K562 (cell line): ENCODE results near the gene HIPK2. TPM values are rescaled to one million over a fixed set of nuclear protein-coding genes. Genes with fewer than 3 reads are reported as not detected.

Source experiments
- ARHGAP35 ChIP-seq: fragments of 450-650 bp; IDR thresholded peaks from 2 replicates; pipeline ENCODE4 v1.6.1; 2018; ENCODE audit not compliant: partially characterized antibody
- IFI16 ChIP-seq: fragments of 250-450 bp; sonication (Bioruptor Pico); IDR thresholded peaks from 2 replicates; pipeline ENCODE4 v2.1.2; 2022; ENCODE audit warnings: mild to moderate bottlenecking, inconsistent platforms
- NUFIP1 ChIP-seq: fragments of 450-650 bp; IDR thresholded peaks from 2 replicates; pipeline ENCODE4 v1.6.1; 2018; ENCODE audit not compliant: partially characterized antibody
- PRMT5 ChIP-seq: sonication (generic); formaldehyde crosslinking; IDR thresholded peaks from 2 replicates; pipeline ENCODE4 v1.5.0; 2020; ENCODE audit warnings: missing genetic modification reagents
- RCOR1 ChIP-seq, 2 experiments: IDR thresholded peaks; 2 replicates each; pipeline ENCODE4 v1.6.1; 2012; ENCODE audit warnings: low read depth in 2 of 2, low read length in 2 of 2, borderline replicate concordance in 1 of 2, improper control_type of control experiment in 1 of 2
- SMARCE1 ChIP-seq: fragments of 450-650 bp; IDR thresholded peaks from 2 replicates; pipeline ENCODE4 v1.7.1; 2016; ENCODE audit warnings: mild to moderate bottlenecking
- SRSF7 ChIP-seq: fragments of 200-400 bp; formaldehyde crosslinking; optimal IDR thresholded peaks from 2 replicates; pipeline ENCODE3; 2017; ENCODE audit warnings: mild to moderate bottlenecking, low read depth, low read length
- ZEB2 ChIP-seq: fragments of 450-650 bp; IDR thresholded peaks from 2 replicates; pipeline ENCODE4 v1.6.1; 2016
- ZNF274 ChIP-seq: IDR thresholded peaks from 2 replicates; pipeline ENCODE4 v1.6.1; 2011; ENCODE audit warnings: low read depth, mild to moderate bottlenecking, low read length, moderate library complexity, borderline replicate concordance
- ZNF717 ChIP-seq: fragments of 250-450 bp; sonication (Bioruptor Pico); IDR thresholded peaks from 2 replicates; pipeline ENCODE4 v1.5.0; 2021
- polyA plus RNA-seq, 8 experiments: library from polyadenylated mRNA; depleted of rRNA in 4 of 8; stranded (reverse) in 5 of 8; unstranded in 3 of 8; fragments of >200 nt; fragmentation: Nextera tagmentation in 2 of 8; fragmentation: Illumina TruSeq in 1 of 8; extraction: Ambion mirVana in 2 of 8; extraction: Trizol in 1 of 8; gene quantifications; 2 replicates each; pipeline versions ENCODE4 v1.2.1 to v1.2.3, GENCODE V29; 2011 to 2014; ENCODE audit warnings: inconsistent platforms in 1 of 8, missing spikeins in 1 of 8
- total RNA-seq, 7 experiments: library from RNA; depleted of rRNA in 6 of 7; stranded (reverse); fragments of >200 nt in 6 of 7; fragmentation: Illumina TruSeq in 2 of 7; extraction: Trizol in 2 of 7; gene quantifications; 2 replicates each; pipeline versions ENCODE4 v1.2.1 to v1.2.3, GENCODE V29; 2011 to 2021; ENCODE audit warnings: low replicate concordance in 1 of 7
- TF ChIP-seq, protein P1 (sequence below), 2 experiments: fragments of 450-650 bp; IDR thresholded peaks; 2 replicates each; pipeline ENCODE4 v1.6.1; 2018; ENCODE audit warnings: mild to moderate bottlenecking in 2 of 2, low read depth in 1 of 2; ENCODE audit not compliant: partially characterized antibody in 2 of 2
- TF ChIP-seq, protein P2 (sequence below), 2 experiments: fragments of 250-450 bp in 1 of 2; fragments of 450-650 bp in 1 of 2; sonication (Bioruptor Pico) in 1 of 2; IDR thresholded peaks; 2 replicates each; pipeline versions ENCODE4 v1.6.1 to v1.8.0; 2016 to 2021; ENCODE audit warnings: mild to moderate bottlenecking in 2 of 2, moderate library complexity in 2 of 2, missing compliant biosample characterization in 1 of 2, missing genetic modification characterization in 1 of 2
- TF ChIP-seq, protein P3 (sequence below): sonication (generic); formaldehyde crosslinking; IDR thresholded peaks from 2 replicates; pipeline ENCODE4 v1.8.0; 2022; ENCODE audit warnings: missing genetic modification reagents, mild to moderate bottlenecking, moderate library complexity, borderline replicate concordance
- TF ChIP-seq, protein P4 (sequence below): fragments of 250-450 bp; sonication (Bioruptor Pico); IDR thresholded peaks from 2 replicates; pipeline ENCODE4 v1.5.0; 2021; ENCODE audit warnings: mild to moderate bottlenecking, moderate library complexity

HIPK2 gene
- total and polyA plus RNA-seq, 9 of the 15 experiments (the other 6 are each of a cell fraction or from before 2014, with no cell fraction given) = 0.69 to 19.8 (median 5.1) TPM

DNA sequence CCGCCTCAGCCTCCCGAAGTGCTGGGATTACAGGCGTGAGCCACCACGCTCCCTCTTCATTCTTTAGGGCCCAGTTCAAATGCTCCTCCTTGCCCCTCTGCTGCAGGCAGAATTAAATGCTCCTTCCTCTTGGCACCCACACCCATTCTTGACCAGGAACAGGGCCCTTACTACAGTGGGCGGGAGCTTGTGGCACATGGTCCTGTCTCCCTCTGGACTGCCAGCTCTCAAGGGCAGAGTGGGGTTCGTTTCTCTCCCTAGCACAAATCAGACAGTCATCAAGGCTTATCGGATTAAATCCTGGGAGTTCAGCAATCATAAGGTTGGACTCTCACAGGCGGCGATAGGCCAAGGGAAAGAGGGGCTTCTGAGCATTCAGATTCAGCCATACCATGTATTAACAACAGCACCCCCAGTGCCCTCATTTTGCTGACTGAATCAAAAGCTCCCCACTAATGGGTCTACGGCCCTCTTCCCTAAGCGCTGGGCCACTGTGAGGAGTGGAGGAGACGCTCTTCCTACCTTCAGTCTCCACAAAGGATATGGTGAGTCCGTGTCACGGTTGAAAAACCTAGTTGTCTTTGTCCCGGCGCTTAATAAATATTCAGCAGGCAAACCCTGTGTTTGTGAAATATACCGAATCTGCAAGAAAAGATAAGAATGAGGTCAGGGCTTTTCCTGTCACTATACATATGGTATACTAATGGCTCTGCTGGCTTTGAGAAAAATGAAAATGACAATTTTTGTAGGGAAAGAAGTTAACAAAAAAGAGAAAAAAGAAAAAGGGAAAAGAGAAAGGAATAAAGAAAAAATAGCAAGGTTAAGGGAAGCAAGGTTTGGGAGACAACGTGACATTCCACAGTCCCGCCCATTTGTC is 146.9 kb downstream of the HIPK2 start (continued):
- TF ChIP-seq, protein P1, sequence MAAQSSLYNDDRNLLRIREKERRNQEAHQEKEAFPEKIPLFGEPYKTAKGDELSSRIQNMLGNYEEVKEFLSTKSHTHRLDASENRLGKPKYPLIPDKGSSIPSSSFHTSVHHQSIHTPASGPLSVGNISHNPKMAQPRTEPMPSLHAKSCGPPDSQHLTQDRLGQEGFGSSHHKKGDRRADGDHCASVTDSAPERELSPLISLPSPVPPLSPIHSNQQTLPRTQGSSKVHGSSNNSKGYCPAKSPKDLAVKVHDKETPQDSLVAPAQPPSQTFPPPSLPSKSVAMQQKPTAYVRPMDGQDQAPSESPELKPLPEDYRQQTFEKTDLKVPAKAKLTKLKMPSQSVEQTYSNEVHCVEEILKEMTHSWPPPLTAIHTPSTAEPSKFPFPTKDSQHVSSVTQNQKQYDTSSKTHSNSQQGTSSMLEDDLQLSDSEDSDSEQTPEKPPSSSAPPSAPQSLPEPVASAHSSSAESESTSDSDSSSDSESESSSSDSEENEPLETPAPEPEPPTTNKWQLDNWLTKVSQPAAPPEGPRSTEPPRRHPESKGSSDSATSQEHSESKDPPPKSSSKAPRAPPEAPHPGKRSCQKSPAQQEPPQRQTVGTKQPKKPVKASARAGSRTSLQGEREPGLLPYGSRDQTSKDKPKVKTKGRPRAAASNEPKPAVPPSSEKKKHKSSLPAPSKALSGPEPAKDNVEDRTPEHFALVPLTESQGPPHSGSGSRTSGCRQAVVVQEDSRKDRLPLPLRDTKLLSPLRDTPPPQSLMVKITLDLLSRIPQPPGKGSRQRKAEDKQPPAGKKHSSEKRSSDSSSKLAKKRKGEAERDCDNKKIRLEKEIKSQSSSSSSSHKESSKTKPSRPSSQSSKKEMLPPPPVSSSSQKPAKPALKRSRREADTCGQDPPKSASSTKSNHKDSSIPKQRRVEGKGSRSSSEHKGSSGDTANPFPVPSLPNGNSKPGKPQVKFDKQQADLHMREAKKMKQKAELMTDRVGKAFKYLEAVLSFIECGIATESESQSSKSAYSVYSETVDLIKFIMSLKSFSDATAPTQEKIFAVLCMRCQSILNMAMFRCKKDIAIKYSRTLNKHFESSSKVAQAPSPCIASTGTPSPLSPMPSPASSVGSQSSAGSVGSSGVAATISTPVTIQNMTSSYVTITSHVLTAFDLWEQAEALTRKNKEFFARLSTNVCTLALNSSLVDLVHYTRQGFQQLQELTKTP (IDR thresholded peaks at IDR 0.05; ENCODE audit: low read depth in 1 of 2, partially characterized antibody in 2 of 2) = no peak
- TF ChIP-seq, protein P2, sequence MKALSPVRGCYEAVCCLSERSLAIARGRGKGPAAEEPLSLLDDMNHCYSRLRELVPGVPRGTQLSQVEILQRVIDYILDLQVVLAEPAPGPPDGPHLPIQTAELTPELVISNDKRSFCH (CRISPR knock-in tag; IDR thresholded peaks at IDR 0.05) = no peak
- TF ChIP-seq, protein P2 (tag; IDR thresholded peaks at IDR 0.05) = peak; percentile 50; the same call in 1 of the 2 replicates
- TF ChIP-seq ZEB2 (0 out of 2 replicates have a peak, but pooled peaks have one; percentile 25), NUFIP1 (no peak), ZNF274 (no peak), IFI16 (CRISPR knock-in tag) (no peak), RCOR1 (IDR thresholded peaks at IDR 0.05; ENCODE audit: borderline replicate concordance in 1 of 2, low read depth in 2 of 2, low read length in 2 of 2) (peak in 1 of 2 experiments; percentile 19; a peak in 1 of 4 replicates), SRSF7 (no peak), PRMT5 (no peak), SMARCE1 (peak; percentile 83), ZNF717 (CRISPR knock-in tag) (no peak), ARHGAP35 (peak; percentile 66)
- TF ChIP-seq, protein P3, sequence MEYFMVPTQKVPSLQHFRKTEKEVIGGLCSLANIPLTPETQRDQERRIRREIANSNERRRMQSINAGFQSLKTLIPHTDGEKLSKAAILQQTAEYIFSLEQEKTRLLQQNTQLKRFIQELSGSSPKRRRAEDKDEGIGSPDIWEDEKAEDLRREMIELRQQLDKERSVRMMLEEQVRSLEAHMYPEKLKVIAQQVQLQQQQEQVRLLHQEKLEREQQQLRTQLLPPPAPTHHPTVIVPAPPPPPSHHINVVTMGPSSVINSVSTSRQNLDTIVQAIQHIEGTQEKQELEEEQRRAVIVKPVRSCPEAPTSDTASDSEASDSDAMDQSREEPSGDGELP (CRISPR knock-in tag) = 0 out of 2 replicates have a peak, but pooled peaks have one; percentile 10
- TF ChIP-seq, protein P4, sequence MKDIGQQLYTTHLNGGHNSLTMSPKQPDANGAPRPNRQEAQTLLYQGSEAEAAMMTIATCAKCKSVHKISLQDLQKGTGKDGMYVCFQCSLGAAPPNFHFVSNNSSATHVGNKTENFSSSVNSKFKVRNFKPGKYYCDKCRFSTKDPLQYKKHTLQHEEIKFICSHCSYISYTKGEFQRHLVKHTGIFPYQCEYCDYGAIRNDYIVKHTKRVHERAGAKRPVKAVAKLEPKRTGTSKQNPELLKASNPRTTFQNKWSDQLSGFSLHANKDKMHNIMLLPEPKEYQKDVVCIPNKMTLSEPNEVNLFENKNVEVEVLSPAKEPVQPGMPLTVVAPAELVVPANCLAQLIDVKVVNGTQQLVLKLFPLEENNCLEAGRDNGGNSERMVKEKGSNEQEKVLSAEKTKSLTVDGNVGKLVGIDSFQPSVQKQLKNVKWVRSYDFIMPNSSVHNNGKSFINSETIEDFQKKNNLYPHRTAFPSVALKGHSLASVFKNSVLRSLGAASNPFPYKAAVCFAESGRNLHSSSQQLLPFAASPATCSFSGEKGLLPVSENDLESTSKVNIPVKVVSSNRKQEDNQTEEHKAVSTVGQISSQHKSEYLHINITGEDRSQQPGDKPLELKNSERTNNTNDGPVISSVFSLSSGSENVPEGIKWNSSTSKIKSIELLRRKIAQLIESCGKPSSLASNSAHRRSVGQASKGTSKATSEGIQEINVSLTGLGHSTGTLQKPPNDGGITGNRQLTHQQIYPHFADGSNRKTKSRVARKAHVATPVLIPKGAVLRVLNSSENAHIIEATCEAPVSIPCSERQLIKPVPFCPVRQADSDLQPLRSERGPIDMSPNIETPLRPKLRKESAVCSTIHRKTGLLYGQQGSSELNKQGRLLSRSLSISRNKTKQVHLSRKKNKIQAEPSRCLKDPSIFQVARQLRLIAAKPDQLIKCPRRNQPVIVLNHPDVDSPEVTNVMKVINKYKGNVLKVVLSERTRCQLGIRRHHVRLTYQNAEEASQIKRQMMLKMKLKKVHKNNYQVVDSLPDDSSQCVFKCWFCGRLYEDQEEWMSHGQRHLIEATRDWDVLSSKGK (CRISPR knock-in tag) = no peak
